Transverse colon (tissue), 3 donors: ENCODE results near the gene SDHB.

ENCODE experiments used
- CTCF ChIP-seq, 5 experiments: fragments of 200-600 bp in 3 of 5; fragments of 450-650 bp in 2 of 5; sonication (generic) in 3 of 5; IDR thresholded peaks; 1 replicate in 2 of 5; 2 replicates in 3 of 5; pipeline ENCODE4 v1.5.1; 2016 to 2017; ENCODE audit warnings: antibody characterized with exemption in 5 of 5, inconsistent platforms in 3 of 5, mild to moderate bottlenecking in 2 of 5, moderate library complexity in 1 of 5
- EP300 ChIP-seq: sonication (generic); formaldehyde crosslinking; IDR thresholded peaks from one replicate; pipeline ENCODE4 v1.6.1; 2017; ENCODE audit warnings: antibody characterized with exemption, low read depth
- POLR2A ChIP-seq: fragments of 450-650 bp; IDR thresholded peaks from one replicate; pipeline ENCODE4 v1.6.1; 2016; ENCODE audit warnings: antibody characterized with exemption, mild to moderate bottlenecking, moderate library complexity

- TF ChIP-seq EP300 (no peak), CTCF (IDR thresholded peaks at IDR 0.05) (no peak), POLR2A (no peak)
Observed at GRCh38 chr1:17002524-17002902, 51.3 kb downstream of the SDHB start.
